H1 (cell line): Measurements from ENCODE around the gene PTPRD. TPM values are rescaled to one million over a fixed set of nuclear protein-coding genes. Genes with fewer than 3 reads are reported as not detected.

Experiments used
- CTCF ChIA-PET: fragments of 300-600 bp; sonication (Branson Sonifier 250); formaldehyde crosslinking; loops from one replicate; lab custom pipeline; 2021; ENCODE audit not compliant: partially characterized antibody; lab: Charles Lee
- POLR2A ChIA-PET: fragments of 300-600 bp; sonication (Branson Sonifier 250); formaldehyde crosslinking; loops from one replicate; lab custom pipeline; 2021; ENCODE audit warnings: inconsistent platforms; ENCODE audit not compliant: partially characterized antibody; lab: Charles Lee
- DNase-seq, 2 experiments: peaks; one replicate each; pipeline versions ENCODE4 v3.0.0 to v3.0.0-alpha.2; 2010 to 2022; ENCODE audit warnings: low spot score in 2 of 2, low read depth in 1 of 2, mixed read lengths in 1 of 2
- FAIRE-seq: peaks from 2 replicates; lab custom pipeline; 2011; peaks lifted over from hg19 to GRCh38; lab: Jason Lieb, UNC
- H2AFZ ChIP-seq: 2 replicates; pipeline ENCODE4 v1.8.1; 2012; ENCODE audit warnings: low read length, inconsistent platforms
- H2AK5ac ChIP-seq: 2 replicates; pipeline ENCODE4 v1.6.1; 2013; ENCODE audit warnings: low read depth, low read length
- H2BK120ac ChIP-seq: replicated peaks from 2 replicates; pipeline ENCODE3; 2013; ENCODE audit warnings: low read depth, low read length, inconsistent platforms
- H2BK12ac ChIP-seq: 2 replicates; pipeline ENCODE4 v1.6.1; 2013; ENCODE audit warnings: low read depth, low read length
- H2BK15ac ChIP-seq: 2 replicates; pipeline ENCODE4 v1.6.1; 2013; ENCODE audit warnings: low read length
- H2BK20ac ChIP-seq: 2 replicates; pipeline ENCODE4 v1.6.1; 2013; ENCODE audit warnings: low read length
- H2BK5ac ChIP-seq: 2 replicates; pipeline ENCODE4 v1.6.1; 2013; ENCODE audit warnings: low read depth, low read length
- H3K14ac ChIP-seq: 2 replicates; pipeline ENCODE4 v1.6.1; 2013; ENCODE audit warnings: inconsistent platforms; ENCODE audit not compliant: insufficient read length
- H3K18ac ChIP-seq: 2 replicates; pipeline ENCODE4 v1.6.1; 2013; ENCODE audit warnings: low read length; ENCODE audit errors: extremely low read depth
- H3K23ac ChIP-seq: 2 replicates; pipeline ENCODE4 v1.6.1; 2013; ENCODE audit warnings: inconsistent platforms; ENCODE audit not compliant: insufficient read length
- H3K23me2 ChIP-seq: 2 replicates; pipeline ENCODE4 v1.6.1; 2013; ENCODE audit warnings: low read depth, low read length
- H3K27ac ChIP-seq: 2 replicates; pipeline ENCODE4 v1.6.1; 2011; ENCODE audit warnings: low read depth, low read length, inconsistent platforms
- H3K27me3 ChIP-seq, 4 experiments: replicated peaks in 1 of 4; 1 replicate in 1 of 4; 2 replicates in 3 of 4; pipeline versions ENCODE4 v1.6.1 to v1.8.1; 2011 to 2013; ENCODE audit warnings: low read length in 3 of 4, mild to moderate bottlenecking in 3 of 4, inconsistent platforms in 2 of 4, mixed read lengths in 2 of 4, moderate library complexity in 1 of 4; ENCODE audit not compliant: control insufficient read depth in 3 of 4, insufficient read depth in 3 of 4; ENCODE audit errors: extremely low read depth in 1 of 4
- H3K36me3 ChIP-seq, 4 experiments: 2 replicates each; pipeline versions ENCODE4 v1.6.1 to v1.8.1; 2011 to 2013; ENCODE audit warnings: mild to moderate bottlenecking in 4 of 4, low read length in 3 of 4, moderate library complexity in 2 of 4, control low read depth in 1 of 4, inconsistent platforms in 1 of 4; ENCODE audit not compliant: insufficient read depth in 4 of 4, control insufficient read depth in 2 of 4
- H3K4ac ChIP-seq: replicated peaks from 2 replicates; pipeline ENCODE3; 2013; ENCODE audit warnings: low read length, low read depth, mixed read lengths, inconsistent platforms; ENCODE audit not compliant: insufficient read length
- H3K4me1 ChIP-seq, 4 experiments: replicated peaks in 1 of 4; 1 replicate in 1 of 4; 2 replicates in 3 of 4; pipeline versions ENCODE4 v1.6.1 to v1.8.1; 2011 to 2013; ENCODE audit warnings: low read length in 3 of 4, inconsistent platforms in 2 of 4, mixed read lengths in 1 of 4; ENCODE audit not compliant: insufficient read depth in 4 of 4, control insufficient read depth in 3 of 4
- H3K4me2 ChIP-seq, 2 experiments: 2 replicates each; pipeline versions ENCODE4 v1.6.1 to v1.8.1; 2011 to 2013; ENCODE audit warnings: low read depth in 2 of 2, low read length in 2 of 2, control low read depth in 1 of 2, inconsistent platforms in 1 of 2, mild to moderate bottlenecking in 1 of 2; ENCODE audit not compliant: insufficient read depth in 1 of 2
- H3K4me3 ChIP-seq, 4 experiments: fragments of 200-600, 300-600 bp in 1 of 4; sonication (generic), shearing (Covaris generic), sonication (Bioruptor Twin) in 1 of 4; 2 replicates each; pipeline versions ENCODE4 v1.5.1 to v1.8.1; 2011 to 2016; ENCODE audit warnings: low read length in 4 of 4, low read depth in 3 of 4, control low read depth in 2 of 4, inconsistent platforms in 2 of 4, mild to moderate bottlenecking in 2 of 4, mixed read lengths in 1 of 4, moderate library complexity in 1 of 4; ENCODE audit not compliant: insufficient read depth in 2 of 4; ENCODE audit errors: extremely low read depth in 1 of 4
- H3K56ac ChIP-seq: replicated peaks from 2 replicates; pipeline ENCODE3; 2013; ENCODE audit warnings: low read depth, mild to moderate bottlenecking, mixed read lengths, low read length, inconsistent platforms; ENCODE audit not compliant: insufficient read length
- H3K79me1 ChIP-seq: 2 replicates; pipeline ENCODE4 v1.6.1; 2013; ENCODE audit warnings: low read depth, low read length, control low read depth
- H3K79me2 ChIP-seq, 2 experiments: 2 replicates each; pipeline versions ENCODE4 v1.6.1 to v1.8.1; 2012 to 2013; ENCODE audit warnings: low read length in 2 of 2, mild to moderate bottlenecking in 2 of 2, inconsistent platforms in 1 of 2; ENCODE audit not compliant: insufficient read depth in 2 of 2, control insufficient read depth in 1 of 2
- H3K9ac ChIP-seq, 4 experiments: replicated peaks in 1 of 4; 1 replicate in 1 of 4; 2 replicates in 3 of 4; pipeline versions ENCODE4 v1.6.1 to v1.8.1; 2011 to 2013; ENCODE audit warnings: low read depth in 3 of 4, low read length in 3 of 4, control low read depth in 2 of 4, mild to moderate bottlenecking in 2 of 4, moderate library complexity in 2 of 4, inconsistent platforms in 1 of 4; ENCODE audit errors: extremely low read depth in 1 of 4
- H3K9me3 ChIP-seq, 2 experiments: 2 replicates each; pipeline versions ENCODE4 v1.6.1 to v1.8.1; 2012 to 2013; ENCODE audit warnings: mild to moderate bottlenecking in 2 of 2, moderate library complexity in 2 of 2, control low read depth in 1 of 2, inconsistent platforms in 1 of 2, low read depth in 1 of 2, low read length in 1 of 2, mixed read lengths in 1 of 2; ENCODE audit not compliant: insufficient read depth in 2 of 2
- H4K20me1 ChIP-seq, 2 experiments: replicated peaks in 1 of 2; 2 replicates each; pipeline versions ENCODE3 to v1.8.1; 2011 to 2013; ENCODE audit warnings: inconsistent platforms in 2 of 2, low read length in 2 of 2, mild to moderate bottlenecking in 1 of 2; ENCODE audit not compliant: insufficient read depth in 2 of 2, control insufficient read depth in 1 of 2
- H4K5ac ChIP-seq: 2 replicates; pipeline ENCODE4 v1.6.1; 2013; ENCODE audit warnings: low read length, low read depth, mixed read lengths, inconsistent platforms; ENCODE audit not compliant: insufficient read length
- H4K8ac ChIP-seq: 2 replicates; pipeline ENCODE4 v1.8.0; 2013; ENCODE audit warnings: mild to moderate bottlenecking, moderate library complexity, low read length, inconsistent platforms; ENCODE audit not compliant: insufficient read depth; ENCODE audit errors: extremely low read depth
- H4K91ac ChIP-seq: replicated peaks from 2 replicates; pipeline ENCODE3; 2013; ENCODE audit warnings: low read length, mixed read lengths, inconsistent platforms; ENCODE audit not compliant: insufficient read length
- CHD1 ChIP-seq: IDR thresholded peaks from 2 replicates; pipeline ENCODE4 v1.6.1; 2012; ENCODE audit warnings: low read depth, low read length, improper control_type of control experiment
- CHD2 ChIP-seq: IDR thresholded peaks from 2 replicates; pipeline ENCODE4 v1.6.1; 2012; ENCODE audit warnings: low read length, improper control_type of control experiment
- FOSL1 ChIP-seq: IDR thresholded peaks from 2 replicates; pipeline ENCODE4 v1.6.1; 2011; ENCODE audit warnings: mild to moderate bottlenecking, low read depth, low read length, moderate library complexity; ENCODE audit not compliant: insufficient read depth
- KDM5A ChIP-seq: fragments of 200-600 bp; IDR thresholded peaks from 2 replicates; pipeline ENCODE4 v1.7.1; 2012; ENCODE audit warnings: mild to moderate bottlenecking, low read length, inconsistent platforms, mixed read lengths
- MAFK ChIP-seq: IDR thresholded peaks from 2 replicates; pipeline ENCODE4 v1.6.1; 2012; ENCODE audit warnings: low read depth, mild to moderate bottlenecking, improper control_type of control experiment, low read length
- RAD21 ChIP-seq, 2 experiments: IDR thresholded peaks in 1 of 2; conservative IDR thresholded peaks in 1 of 2; 2 replicates each; pipeline ENCODE4 v1.6.1; 2011; ENCODE audit warnings: low read depth in 2 of 2, low read length in 2 of 2, improper control_type of control experiment in 1 of 2, inconsistent platforms in 1 of 2, mild to moderate bottlenecking in 1 of 2, moderate library complexity in 1 of 2
- SP2 ChIP-seq: IDR thresholded peaks from 2 replicates; pipeline ENCODE4 v1.6.1; 2012; ENCODE audit warnings: mild to moderate bottlenecking, low read length, inconsistent platforms
- WGBS, 2 experiments: shearing (Covaris generic) in 1 of 2; methylation state at CpG; one replicate each; pipeline versions ENCODE4 v1.1.6 to v1.1.7; 2013 to 2015; ENCODE audit warnings: low lambda C conversion rate in 2 of 2, mixed read lengths in 2 of 2, inconsistent platforms in 1 of 2, low coverage in 1 of 2, missing lambda C conversion rate in 1 of 2; ENCODE audit not compliant: insufficient replicate concordance in 2 of 2, insufficient coverage in 1 of 2, insufficient read length in 1 of 2; ENCODE audit errors: extremely low coverage in 1 of 2, missing lambda C conversion rate in 1 of 2; 5-methylcytosine and 5-hydroxymethylcytosine counted together
- polyA plus RNA-seq, 7 experiments: library from polyadenylated mRNA; depleted of rRNA in 3 of 7; stranded (reverse) in 5 of 7; unstranded in 2 of 7; fragments of >200 nt in 5 of 7; fragments of 200-250 nt in 2 of 7; gene quantifications; 1 replicate in 5 of 7; 2 replicates in 1 of 7; 4 replicates in 1 of 7; pipeline versions ENCODE4 v1.2.1 to v1.2.3, GENCODE V29; 2011 to 2013; ENCODE audit warnings: missing spikeins in 2 of 7, mixed read lengths in 2 of 7
- total RNA-seq: library from RNA; stranded (reverse); fragmentation: NEBNext Ultra II Directional; extraction: Animal tissue kit (Norgen Biotek cat#: 25700); gene quantifications from 2 replicates; pipeline ENCODE4 v1.2.1, GENCODE V29; 2021

The PTPRD gene
- total and polyA plus RNA-seq, 2 of the 8 experiments (the other 6 are each of a cell fraction or from before 2014, with no cell fraction given): 17.2 to 77.0 TPM

DNA sequence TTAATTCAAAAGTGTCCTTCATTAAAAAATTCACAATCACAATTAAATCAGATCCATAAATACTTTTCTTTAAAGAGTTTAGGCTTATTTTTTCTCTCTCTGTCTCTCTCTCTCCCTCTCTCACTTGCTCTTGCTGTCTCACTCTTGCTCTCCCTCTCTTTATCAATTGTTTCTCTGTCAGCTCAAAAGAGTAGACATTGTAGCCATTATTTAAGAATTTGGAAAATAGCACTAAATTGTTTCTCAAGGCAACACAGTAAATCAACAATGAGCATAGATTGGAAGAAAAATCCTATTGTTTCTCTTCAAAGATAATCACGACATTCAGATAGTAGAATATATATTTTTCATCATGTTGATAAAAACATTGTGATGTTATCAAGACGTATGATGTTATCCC, 1114.0 kb downstream of the PTPRD start:
- no peak overlapping the region for H3K56ac ChIP-seq
- no peaks in the 10 kb centered on the region for H3K79me2 ChIP-seq
- no peak overlapping the region for H2BK120ac ChIP-seq
- no peak overlapping the region for H2BK15ac ChIP-seq
- H3K9ac ChIP-seq: no peak overlapping the region
- H3K36me3 ChIP-seq: no peaks in the 10 kb centered on the region
- H3K27ac ChIP-seq: no peak overlapping the region
- no peak overlapping the region for H2AK5ac ChIP-seq
- no peak overlapping the region for H3K4me3 ChIP-seq
- no peak overlapping the region for H2BK5ac ChIP-seq
- no peak overlapping the region for H3K4me2 ChIP-seq
- H4K91ac ChIP-seq: no peak overlapping the region
- 84% methylated on average over 2 of the region's 2 CpGs; no CpG with 5 or more reads in 1 of the 2 experiments for WGBS, 2 experiments
- H4K20me1 ChIP-seq: no peaks in the 10 kb centered on the region
- H3K18ac ChIP-seq: no peak overlapping the region
- no peaks in the 10 kb centered on the region for H3K79me1 ChIP-seq
- no peak overlapping the region for H2BK20ac ChIP-seq
- ChIA-PET CTCF (no interaction called here), POLR2A (no interaction called here)
- TF ChIP-seq RAD21 (IDR thresholded peaks at IDR 0.05 in 1 of 2, conservative IDR thresholded peaks at IDR 0.05 in 1 of 2; ENCODE audit: low read depth in 2 of 2, low read length in 2 of 2): no peak
- TF ChIP-seq KDM5A: no peak
- no peak for TF ChIP-seq CHD1
- TF ChIP-seq MAFK: no peak
- no peak for TF ChIP-seq CHD2
- no peak for TF ChIP-seq FOSL1
- no peak for TF ChIP-seq SP2
- FAIRE-seq (no peak), DNase-seq (no peak)
- H3K27me3 ChIP-seq: no peaks in the 10 kb centered on the region
- H3K23ac ChIP-seq: no peak overlapping the region
- H3K4ac ChIP-seq: no peak overlapping the region
- H3K23me2 ChIP-seq: no peaks in the 10 kb centered on the region
- no peak overlapping the region for H3K14ac ChIP-seq
- no peak overlapping the region for H4K8ac ChIP-seq
- H2BK12ac ChIP-seq: no peak overlapping the region
- peaks cover 0 to 4% of the 10 kb centered on the region in 2 experiments; a peak in 1 of 4 replicates for H3K9me3 ChIP-seq
- no peak overlapping the region for H2AFZ ChIP-seq
- no peak overlapping the region for H4K5ac ChIP-seq
- no peaks in the 10 kb centered on the region for H3K4me1 ChIP-seq
